ENCODE results near the gene SMARCA4.

DNA sequence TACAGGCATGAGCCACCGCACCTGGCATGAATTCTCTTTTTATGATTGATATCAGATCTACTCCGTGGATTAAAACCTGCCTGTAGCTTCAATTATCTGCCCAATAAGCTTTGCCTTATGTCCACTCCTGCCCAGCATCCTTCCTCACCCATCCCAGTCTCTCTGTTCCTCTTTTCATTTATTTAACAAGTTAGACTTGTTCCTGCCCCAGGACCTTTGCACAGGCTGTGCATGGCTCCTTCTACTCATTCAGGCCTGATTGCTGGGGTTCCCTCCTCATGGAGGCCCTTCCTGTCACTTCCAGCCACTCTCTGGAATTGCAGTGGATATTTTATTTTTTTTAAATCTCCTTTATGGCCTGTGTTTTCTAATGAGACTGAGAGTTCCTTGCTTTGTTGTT, 27.6 kb downstream of the SMARCA4 start:
- TF ChIP-seq, protein P1, sequence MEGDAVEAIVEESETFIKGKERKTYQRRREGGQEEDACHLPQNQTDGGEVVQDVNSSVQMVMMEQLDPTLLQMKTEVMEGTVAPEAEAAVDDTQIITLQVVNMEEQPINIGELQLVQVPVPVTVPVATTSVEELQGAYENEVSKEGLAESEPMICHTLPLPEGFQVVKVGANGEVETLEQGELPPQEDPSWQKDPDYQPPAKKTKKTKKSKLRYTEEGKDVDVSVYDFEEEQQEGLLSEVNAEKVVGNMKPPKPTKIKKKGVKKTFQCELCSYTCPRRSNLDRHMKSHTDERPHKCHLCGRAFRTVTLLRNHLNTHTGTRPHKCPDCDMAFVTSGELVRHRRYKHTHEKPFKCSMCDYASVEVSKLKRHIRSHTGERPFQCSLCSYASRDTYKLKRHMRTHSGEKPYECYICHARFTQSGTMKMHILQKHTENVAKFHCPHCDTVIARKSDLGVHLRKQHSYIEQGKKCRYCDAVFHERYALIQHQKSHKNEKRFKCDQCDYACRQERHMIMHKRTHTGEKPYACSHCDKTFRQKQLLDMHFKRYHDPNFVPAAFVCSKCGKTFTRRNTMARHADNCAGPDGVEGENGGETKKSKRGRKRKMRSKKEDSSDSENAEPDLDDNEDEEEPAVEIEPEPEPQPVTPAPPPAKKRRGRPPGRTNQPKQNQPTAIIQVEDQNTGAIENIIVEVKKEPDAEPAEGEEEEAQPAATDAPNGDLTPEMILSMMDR (IDR thresholded peaks at IDR 0.05) = no peak
- no peak for TF ChIP-seq POLR2A (IDR thresholded peaks at IDR 0.05)
